ENCODE results near the gene GRK6.

GRCh38 chr5:177476531-177477233, 50.2 kb downstream of the GRK6 start:
- TF ChIP-seq CTCF (IDR thresholded peaks at IDR 0.05) (no peak), POLR2A (IDR thresholded peaks at IDR 0.05) (no peak)

All from breast epithelium (tissue), 3 donors.